Measurements from ENCODE around the gene FUT8.

Gene FUT8

DNA sequence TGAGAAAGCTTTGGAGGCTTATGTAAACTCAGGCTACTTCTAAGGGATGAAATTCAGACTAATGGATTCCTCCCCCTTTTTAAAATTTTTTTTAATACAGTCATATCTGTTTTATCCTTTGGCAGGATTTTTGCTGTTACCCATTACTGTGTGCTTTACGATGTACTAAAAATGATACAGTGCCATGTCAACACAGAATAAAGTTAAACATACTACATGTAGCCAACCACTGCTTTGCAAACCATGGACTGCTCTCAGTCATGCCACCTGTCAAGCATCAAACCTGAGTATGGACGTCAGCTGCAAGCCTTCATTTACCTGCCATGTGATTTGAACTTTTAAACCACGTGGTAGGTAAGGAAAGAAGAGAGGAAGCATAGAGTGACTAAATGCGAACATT is 325.8 kb downstream of the FUT8 start:
- TF ChIP-seq, protein P1, sequence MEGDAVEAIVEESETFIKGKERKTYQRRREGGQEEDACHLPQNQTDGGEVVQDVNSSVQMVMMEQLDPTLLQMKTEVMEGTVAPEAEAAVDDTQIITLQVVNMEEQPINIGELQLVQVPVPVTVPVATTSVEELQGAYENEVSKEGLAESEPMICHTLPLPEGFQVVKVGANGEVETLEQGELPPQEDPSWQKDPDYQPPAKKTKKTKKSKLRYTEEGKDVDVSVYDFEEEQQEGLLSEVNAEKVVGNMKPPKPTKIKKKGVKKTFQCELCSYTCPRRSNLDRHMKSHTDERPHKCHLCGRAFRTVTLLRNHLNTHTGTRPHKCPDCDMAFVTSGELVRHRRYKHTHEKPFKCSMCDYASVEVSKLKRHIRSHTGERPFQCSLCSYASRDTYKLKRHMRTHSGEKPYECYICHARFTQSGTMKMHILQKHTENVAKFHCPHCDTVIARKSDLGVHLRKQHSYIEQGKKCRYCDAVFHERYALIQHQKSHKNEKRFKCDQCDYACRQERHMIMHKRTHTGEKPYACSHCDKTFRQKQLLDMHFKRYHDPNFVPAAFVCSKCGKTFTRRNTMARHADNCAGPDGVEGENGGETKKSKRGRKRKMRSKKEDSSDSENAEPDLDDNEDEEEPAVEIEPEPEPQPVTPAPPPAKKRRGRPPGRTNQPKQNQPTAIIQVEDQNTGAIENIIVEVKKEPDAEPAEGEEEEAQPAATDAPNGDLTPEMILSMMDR (IDR thresholded peaks at IDR 0.05; ENCODE audit: insufficient read depth, low read depth, low read length, missing control alignments): no peak
- H3K4me3 ChIP-seq (ENCODE audit: low read length): no peak overlapping the region
- no peak for DNase-seq (ENCODE audit: low read depth)

DNA sequence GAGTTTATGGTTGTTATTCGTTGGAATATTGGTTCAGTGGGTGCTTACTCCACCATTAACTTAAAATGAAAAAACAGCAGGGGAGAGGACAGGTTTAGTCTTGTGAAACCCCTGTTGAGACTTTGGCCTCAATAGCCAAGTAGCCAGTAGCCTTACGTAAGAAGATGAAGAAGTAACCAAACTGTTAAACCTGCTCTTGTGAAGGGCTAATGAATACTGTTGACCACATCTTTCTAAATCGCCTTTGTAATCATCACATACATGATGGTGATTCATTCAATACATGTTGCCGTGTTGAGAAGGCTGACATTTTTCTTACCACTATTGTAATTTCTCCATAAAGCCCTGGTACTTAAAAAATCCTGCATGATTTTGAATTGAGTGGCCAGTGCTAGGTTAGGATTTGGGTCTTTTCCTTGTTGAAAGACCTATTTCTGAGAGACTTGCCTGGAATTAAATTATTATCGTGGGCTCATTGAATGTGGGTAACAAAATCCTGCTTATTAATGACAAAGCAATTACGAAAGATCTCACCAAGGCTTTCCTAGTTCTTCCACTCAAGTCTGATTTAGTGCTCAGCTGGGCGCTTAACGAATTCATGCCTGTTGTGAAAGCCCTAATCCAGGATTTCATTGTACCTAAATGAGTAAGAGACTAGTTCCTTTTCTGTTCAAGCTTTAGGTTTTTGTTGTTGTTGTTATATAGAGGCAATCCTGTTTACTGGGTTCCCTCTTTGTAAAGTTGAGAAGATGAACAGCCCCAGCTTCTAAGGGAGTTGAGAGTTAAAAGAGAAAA is 333.1 kb downstream of the FUT8 start:
- H3K4me3 ChIP-seq (ENCODE audit: low read length): no peak overlapping the region
- TF ChIP-seq, protein P1 (IDR thresholded peaks at IDR 0.05; ENCODE audit: insufficient read depth, low read depth, low read length, missing control alignments): no peak
- DNase-seq (ENCODE audit: low read depth): peak; percentile 25

DNA sequence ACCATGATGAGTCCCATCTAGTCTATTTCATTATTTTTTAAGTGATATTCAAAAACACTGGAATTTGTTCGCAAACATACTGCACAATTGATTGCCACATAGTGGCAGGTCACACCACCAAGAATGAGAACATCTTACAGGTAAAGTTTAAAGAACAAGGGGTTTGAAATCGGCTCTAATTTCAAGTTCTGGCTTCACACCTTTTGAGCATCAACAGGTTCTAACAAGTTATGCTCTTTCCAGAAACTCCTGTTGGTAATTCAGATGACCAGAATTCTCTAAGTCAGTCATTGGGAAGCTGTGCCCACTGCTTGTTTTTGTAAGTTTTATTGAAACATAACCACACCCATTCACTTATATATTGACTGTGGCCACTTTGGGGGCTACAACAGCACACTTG is 336.3 kb downstream of the FUT8 start:
- H3K4me3 ChIP-seq (ENCODE audit: low read length): no peak overlapping the region
- TF ChIP-seq, protein P1 (IDR thresholded peaks at IDR 0.05; ENCODE audit: insufficient read depth, low read depth, low read length, missing control alignments): no peak
- peak; percentile 52 for DNase-seq (ENCODE audit: low read depth)

DNA sequence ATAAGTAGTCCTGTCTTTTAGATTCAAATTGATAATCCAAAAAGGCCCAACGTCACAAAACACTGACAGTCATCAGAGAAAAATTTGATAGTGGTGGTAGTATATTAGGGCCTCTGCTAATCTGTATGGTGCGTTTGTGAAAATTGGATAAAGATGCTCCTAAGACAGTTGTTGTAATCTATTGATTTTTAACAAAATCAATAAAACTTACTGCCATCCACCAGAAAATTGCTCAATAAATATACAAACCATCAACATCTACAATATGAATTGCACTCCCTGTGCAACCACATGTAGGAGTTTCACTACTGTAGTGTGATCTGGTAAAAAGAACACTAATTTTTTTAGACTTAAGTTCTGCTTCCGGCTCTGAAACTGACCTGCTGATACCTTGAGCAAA is 336.8 kb downstream of the FUT8 start:
- no peak for DNase-seq (ENCODE audit: low read depth)
- H3K4me3 ChIP-seq (ENCODE audit: low read length): no peak overlapping the region

DNA sequence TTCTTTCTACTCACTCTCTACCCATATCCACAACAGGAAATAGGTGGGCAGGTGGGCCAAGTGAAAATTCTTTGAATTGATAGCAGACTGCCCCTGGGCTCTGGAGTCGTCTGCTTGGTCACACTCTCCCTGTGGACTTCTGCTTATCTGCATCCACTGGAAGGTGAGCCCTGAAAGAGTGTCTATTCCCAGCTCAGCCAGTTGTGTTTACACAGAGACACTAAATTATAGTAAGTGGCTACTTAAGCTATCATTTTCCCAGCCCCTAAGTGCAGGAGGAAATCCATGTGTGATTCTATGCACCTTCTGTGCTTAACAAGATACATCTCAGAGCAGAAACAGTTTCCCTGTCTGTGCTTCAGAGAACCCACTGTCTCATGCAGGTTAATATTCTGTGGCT is 338.4 kb downstream of the FUT8 start:
- TF ChIP-seq, protein P1 (IDR thresholded peaks at IDR 0.05; ENCODE audit: insufficient read depth, low read depth, low read length, missing control alignments): no peak
- no peak for DNase-seq (ENCODE audit: low read depth)
- no peak overlapping the region for H3K4me3 ChIP-seq (ENCODE audit: low read length)

More for the DNA sequence above, 336.8 kb downstream of the FUT8 start:
- TF ChIP-seq, protein P1 (IDR thresholded peaks at IDR 0.05; ENCODE audit: insufficient read depth, low read depth, low read length, missing control alignments): no peak

DNA sequence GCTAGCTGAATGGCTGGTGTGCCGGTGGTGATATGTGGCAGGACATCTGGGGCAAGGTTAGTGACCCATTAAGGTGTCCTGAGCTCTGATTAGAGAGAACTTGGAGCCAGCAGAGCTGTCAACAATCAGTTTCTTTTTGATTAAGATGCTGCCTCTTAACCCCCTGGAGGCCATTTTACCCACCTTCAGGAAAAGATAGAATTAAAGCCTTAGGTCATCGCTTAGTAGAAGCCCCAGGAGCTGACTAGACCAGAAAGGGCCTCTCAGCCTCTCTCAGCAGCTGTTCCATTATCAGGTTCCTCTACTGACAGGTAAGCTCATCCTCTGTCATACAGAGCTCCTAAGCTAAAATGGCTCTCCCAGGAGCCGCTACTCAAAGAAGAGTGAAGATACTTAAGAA is 339.0 kb downstream of the FUT8 start:
- TF ChIP-seq, protein P1 (IDR thresholded peaks at IDR 0.05; ENCODE audit: insufficient read depth, low read depth, low read length, missing control alignments): no peak
- H3K4me3 ChIP-seq (ENCODE audit: low read length): no peak overlapping the region
- DNase-seq (ENCODE audit: low read depth): no peak

DNA sequence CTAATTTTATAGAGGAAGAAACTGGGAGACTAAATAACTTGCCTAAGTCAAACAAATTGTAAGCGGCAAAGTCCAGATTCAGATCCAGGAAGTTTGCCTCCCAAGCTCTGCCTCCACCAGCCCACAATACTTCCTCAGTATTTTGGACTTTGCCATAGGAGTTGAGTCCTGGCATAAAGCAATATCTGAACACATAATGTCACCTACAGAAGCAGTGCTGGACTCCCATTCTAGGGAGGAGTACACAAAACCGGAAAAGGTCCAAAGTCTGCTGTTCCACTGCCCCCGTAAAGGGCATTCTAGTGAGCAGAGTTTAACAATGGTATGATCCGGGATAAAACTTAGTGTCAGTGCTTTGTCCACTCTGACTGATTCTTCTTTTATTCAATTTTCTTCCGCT is 340.5 kb downstream of the FUT8 start:
- DNase-seq (ENCODE audit: low read depth): no peak
- no peak overlapping the region for H3K4me3 ChIP-seq (ENCODE audit: low read length)
- TF ChIP-seq, protein P1 (IDR thresholded peaks at IDR 0.05; ENCODE audit: insufficient read depth, low read depth, low read length, missing control alignments): no peak

Data from epithelial cell of esophagus (primary cell).